GM18499 (cell line): ENCODE data around the gene MFSD2A.
"Not testable (repeated sequence)": the region's sequence is repeated elsewhere in the genome, so short reads cannot be mapped to it uniquely, and the experiment has no call there.

Experiments
- ATAC-seq: cut with Tn5 transposase; IDR thresholded peaks from one replicate; pipeline ENCODE4 v1.9.1; 2021; ENCODE audit warnings: moderate number of reproducible peaks; ENCODE audit not compliant: insufficient read depth, unreplicated experiment

MFSD2A gene

DNA sequence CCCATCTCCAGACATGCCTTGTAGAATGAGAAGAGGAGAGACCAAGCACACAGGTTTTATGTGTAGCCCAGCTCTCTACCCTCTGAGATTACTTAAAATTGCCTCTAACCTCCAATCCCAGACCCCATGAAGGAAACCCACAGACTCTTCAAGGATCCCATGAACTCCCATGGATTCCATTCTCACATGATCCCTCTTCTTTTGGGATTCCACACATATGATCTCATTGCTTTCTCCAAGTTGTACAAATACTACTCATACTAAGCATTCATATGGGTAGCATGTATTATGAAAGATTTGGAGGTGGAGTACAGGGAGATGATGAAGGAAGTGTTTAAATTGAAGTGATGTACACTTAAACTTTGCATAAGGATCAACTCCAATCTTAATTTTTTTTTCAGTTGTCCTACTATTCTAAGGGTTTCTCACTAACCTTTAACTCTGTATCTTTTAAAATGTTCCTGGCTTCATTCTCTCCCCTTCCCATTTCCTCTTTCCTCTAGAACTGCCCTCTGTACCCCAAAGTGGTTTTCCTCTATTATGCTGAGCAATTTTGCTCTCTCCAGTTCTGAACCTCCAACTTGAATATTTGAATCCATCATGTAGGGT is 41.6 kb downstream of the MFSD2A start:
- ATAC-seq, result no peak

DNA sequence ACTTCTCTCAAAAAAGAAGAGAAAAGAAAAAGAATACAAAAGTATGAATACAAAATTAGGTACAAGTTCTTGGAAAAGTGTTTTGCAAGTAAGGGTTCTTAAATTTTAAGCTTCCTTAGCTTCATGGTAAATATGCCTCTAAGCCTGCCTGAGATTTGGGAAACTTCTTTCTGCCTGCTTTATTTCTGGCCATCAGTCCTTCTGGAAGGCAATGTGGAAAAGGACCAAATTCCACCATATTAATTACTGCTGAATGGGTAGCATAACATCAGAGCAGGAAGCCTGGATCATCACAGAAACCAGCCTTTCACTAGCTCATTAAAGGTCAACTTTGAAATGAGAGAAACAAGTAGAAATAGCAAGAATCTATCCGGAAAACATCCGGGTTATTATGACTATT is 46.5 kb downstream of the MFSD2A start:
- no peak for ATAC-seq

DNA sequence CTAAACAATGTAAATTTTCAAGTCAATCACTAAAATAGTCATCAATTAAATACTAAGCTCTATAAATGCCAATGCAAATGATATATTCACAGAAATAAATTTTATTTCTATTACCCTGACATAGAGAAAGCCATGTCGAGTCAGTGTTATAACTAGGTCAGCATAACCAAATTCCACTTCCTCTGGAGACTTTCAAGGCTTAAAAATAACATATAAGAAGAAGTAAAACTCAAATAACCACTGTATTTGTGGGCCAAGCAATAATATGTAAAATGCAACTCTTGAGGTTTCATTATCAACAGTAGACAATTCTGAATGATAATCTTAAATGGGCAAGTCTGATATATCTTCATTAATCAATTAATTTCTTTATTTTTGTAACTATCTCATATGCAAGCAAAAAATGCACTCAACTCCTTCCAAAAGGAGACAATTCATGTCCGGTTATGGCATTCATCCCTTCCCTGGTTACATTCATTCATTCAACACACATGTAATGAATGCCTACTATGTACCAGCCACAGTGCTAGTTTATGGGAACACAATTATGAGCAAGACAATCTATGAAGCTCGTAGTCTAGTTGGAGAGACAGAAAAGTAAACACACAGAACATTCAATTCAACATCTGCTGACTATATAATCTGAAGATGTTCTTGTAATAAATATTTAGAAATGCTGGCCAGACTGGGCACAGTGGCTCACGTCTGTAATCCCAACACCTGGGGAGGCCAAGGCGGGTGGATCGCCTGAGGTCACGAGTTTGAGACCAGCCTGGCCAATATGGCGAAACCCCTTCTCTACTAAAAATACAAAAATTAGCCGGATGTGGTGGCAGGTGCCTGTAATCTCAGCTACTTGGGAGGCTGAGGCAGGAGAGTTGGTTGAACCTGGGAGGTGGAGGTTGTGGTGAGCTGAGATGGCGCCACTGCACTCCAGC is 48.5 kb downstream of the MFSD2A start:
- ATAC-seq, result no peak

DNA sequence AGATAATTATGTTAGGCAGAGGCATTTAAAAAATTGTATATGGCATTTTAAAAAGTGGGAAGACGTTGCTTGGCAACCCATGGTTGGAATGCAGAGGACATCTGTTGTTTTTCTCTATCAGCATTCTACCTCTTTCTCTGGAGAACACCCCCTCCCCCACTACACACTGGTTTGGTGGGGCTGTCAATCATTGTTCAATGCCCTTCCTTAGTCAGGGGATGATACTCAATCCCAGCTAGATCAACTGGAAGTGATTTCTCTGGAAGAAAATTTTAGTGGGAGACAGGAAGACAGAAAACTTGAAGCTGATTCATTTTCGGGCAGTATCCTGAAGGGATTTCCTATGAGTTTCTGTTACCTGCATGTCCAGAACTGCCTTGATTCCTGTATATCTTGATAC is 49.9 kb downstream of the MFSD2A start:
- no peak for ATAC-seq

DNA sequence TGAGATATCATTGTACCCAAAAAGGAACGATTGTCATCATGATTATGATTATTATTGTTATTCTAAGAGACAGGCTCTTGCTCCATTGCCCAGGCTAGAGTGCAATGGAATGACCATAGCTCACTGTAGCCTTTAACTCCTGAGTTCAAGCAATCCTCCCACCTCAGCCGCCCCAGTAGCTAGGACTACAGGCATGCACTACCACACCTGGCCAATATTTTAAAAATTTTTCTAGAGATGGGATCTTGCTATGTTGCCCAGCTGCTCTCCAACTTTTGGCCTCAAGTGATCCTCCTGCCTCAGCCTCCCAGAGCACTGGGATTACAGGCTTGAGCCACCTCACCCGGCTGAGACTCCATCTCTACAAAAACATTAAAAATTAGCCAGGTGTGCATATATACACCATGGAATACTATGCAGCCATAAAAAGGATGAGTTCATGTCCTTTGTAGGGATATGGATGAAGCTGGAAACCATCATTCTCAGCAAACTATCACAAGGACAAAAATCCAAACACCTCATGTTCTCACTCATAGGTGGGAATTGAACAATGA is 52.6 kb downstream of the MFSD2A start:
- ATAC-seq, result not testable (repeated sequence)

DNA sequence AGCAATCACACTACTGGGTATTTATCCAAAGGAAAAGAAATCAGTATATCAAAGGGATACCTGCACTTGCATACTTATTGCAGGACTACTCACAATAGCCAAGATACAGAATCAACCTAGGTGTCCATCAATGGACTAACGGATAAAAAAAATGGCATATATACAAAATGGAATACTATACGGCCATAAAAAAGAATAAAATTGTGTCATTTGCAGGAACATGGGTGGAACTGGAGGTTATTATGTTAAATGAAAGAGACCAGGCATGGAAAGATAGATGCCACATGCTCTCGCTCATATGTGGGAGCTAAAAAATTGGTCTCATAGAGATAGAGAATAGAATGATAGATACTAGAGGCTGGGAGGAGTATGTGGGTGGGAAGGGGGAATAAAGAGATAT is 56.3 kb downstream of the MFSD2A start:
- no peak for ATAC-seq

DNA sequence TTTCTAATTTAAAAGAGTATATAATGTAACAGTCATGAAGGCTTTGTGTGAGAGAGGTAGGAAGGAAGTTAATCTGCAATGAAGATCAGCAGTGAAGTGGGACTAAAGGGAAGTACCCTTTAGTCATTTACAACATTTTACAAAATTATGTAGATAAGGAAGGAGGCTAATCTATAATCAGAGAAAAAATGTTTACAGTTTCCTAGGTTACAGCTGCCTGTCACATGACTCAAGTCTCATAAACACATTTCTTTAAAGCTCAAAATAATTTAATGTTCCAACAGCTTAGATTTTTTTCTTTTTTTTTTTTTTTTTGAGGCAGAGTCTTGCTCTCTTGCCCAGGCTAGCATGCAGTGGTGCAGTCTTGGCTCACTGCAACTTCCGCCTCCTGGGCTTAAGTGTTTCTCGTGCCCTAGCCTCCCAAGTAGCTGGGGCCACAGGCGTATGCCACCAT is 59.3 kb downstream of the MFSD2A start:
- no peak for ATAC-seq

DNA sequence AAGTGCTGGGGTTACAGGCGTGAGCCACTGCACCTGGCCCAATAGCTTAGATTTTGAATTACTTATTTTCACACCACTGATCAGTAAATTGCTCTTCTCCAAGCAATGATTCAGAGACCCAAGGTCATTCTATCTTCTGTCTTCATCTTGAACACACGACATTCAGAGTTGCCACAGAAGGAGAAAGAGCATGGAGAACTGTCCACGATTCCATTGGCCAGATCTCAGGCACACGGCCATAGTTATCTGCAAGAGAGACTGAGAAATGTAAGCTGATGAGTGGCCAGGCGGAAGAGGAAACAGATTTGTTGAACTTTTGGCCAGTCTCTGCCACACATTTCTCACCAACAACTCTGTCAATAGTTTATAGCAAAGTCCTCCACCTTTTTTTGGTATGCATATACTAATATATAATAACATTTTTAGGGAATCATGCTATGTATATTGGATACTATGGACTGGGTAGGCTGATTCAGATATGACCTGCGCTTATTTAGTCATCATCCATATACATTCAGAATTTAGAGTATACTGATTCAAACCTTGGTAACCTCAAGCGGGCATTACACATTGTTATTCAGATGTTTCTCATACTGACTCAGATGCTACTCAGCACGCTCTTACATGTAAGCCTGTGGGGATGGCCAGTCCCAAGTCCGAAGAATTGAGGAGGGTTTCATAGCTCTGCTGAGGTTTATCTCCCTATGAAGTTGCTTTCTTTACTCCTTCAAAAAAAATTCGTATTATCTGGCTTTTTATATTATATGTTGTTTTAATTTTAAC is 60.1 kb downstream of the MFSD2A start:
- ATAC-seq, result no peak

DNA sequence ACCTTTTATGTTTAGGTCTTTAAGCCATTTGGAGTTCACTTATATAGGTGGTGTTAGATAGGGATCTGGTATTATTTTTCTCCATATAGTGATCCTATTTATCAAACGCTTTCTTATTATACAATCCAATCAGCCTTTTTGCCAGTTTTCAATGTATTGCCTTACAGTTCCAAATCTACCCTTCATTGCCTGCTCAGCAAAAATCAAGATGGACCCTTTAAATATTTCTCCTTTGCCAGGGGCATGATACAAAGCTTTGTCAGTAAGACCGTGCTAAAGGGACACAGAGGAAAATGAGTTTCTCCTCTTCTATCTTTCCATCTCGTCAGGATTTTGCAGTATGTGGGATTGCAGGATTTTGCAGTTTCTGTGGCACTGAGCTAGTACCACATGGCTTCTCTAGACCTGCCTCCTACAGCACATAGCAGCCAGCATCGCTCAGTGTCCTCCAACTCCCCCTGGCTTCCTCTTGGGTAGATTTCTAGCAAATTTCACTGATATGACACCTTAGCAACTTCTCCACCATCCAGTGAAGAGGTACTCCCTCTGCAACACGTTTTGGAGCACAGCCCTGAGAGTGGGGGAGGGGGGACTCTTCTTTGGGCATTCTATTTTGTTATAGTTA is 63.1 kb downstream of the MFSD2A start:
- no peak for ATAC-seq
